OCI-LY1 (cell line): Measurements from ENCODE around the gene SLC12A6.

Experiments
- CTCF ChIP-seq: fragments of 200-600 bp; sonication (generic), shearing (Covaris generic); IDR thresholded peaks from 2 replicates; pipeline ENCODE4 v1.5.1; 2017; ENCODE audit warnings: mild to moderate bottlenecking, antibody characterized with exemption, low read length, moderate library complexity, mixed read lengths
- EZH2 ChIP-seq: fragments of 200-600 bp; sonication (generic), shearing (Covaris generic); IDR thresholded peaks from 2 replicates; pipeline ENCODE4 v1.8.0; 2017; ENCODE audit warnings: borderline replicate concordance, mixed run types, mild to moderate bottlenecking, antibody characterized with exemption, low read length, moderate library complexity, mixed read lengths

- TF ChIP-seq CTCF = no peak
- TF ChIP-seq EZH2 = no peak
These were observed 14.4 kb downstream of the SLC12A6 start for GRCh38 chr15:34323217-34323616.
